Fibroblast of lung (primary cell): ENCODE measurements around the gene STPG2. TPM values are rescaled to one million over a fixed set of nuclear protein-coding genes. Genes with fewer than 3 reads are reported as not detected.

ENCODE experiments used
- DNase-seq, 2 donors: peaks; one replicate each; pipeline versions ENCODE4 v3.0.0 to v3.0.0-alpha.2; 2010; ENCODE audit warnings: low read depth in 2 of 2
- H2AFZ ChIP-seq: 2 replicates; pipeline ENCODE4 v1.5.1; 2012; ENCODE audit warnings: low read length, control low read depth, inconsistent platforms
- H3K27ac ChIP-seq: 2 replicates; pipeline ENCODE4 v1.5.1; 2011; ENCODE audit warnings: low read length, control low read depth; ENCODE audit not compliant: insufficient read depth
- H3K27me3 ChIP-seq: 2 replicates; pipeline ENCODE4 v1.5.1; 2011; ENCODE audit warnings: mild to moderate bottlenecking, low read length; ENCODE audit not compliant: control insufficient read depth, insufficient read depth
- H3K36me3 ChIP-seq: 2 replicates; pipeline ENCODE4 v1.5.1; 2011; ENCODE audit warnings: low read length; ENCODE audit not compliant: control insufficient read depth, insufficient read depth
- H3K4me1 ChIP-seq: 2 replicates; pipeline ENCODE4 v1.5.1; 2011; ENCODE audit warnings: low read length; ENCODE audit not compliant: control insufficient read depth, insufficient read depth; ENCODE audit errors: extremely low read depth
- H3K4me2 ChIP-seq: 2 replicates; pipeline ENCODE4 v1.5.1; 2011; ENCODE audit warnings: low read length, control low read depth; ENCODE audit not compliant: insufficient read depth; ENCODE audit errors: extremely low read depth
- H3K4me3 ChIP-seq, 4 experiments: fragments of 200-600 bp in 1 of 4; sonication (generic) in 1 of 4; replicated peaks in 1 of 4; 2 replicates each; pipeline ENCODE4 v1.5.1; 2011 to 2016; ENCODE audit warnings: low read length in 4 of 4, low read depth in 3 of 4, mild to moderate bottlenecking in 3 of 4, control low read depth in 2 of 4, inconsistent platforms in 1 of 4, mixed read lengths in 1 of 4; ENCODE audit not compliant: insufficient read depth in 1 of 4; ENCODE audit errors: control extremely low read depth in 1 of 4
- H3K79me2 ChIP-seq: 2 replicates; pipeline ENCODE4 v1.5.1; 2012; ENCODE audit warnings: mild to moderate bottlenecking, low read length, inconsistent platforms; ENCODE audit not compliant: control insufficient read depth, insufficient read depth
- H3K9ac ChIP-seq: 2 replicates; pipeline ENCODE4 v1.5.1; 2011; ENCODE audit warnings: mild to moderate bottlenecking, low read length, control low read depth; ENCODE audit not compliant: insufficient read depth
- H3K9me3 ChIP-seq: 2 replicates; pipeline ENCODE4 v1.5.1; 2012; ENCODE audit warnings: low read depth, low read length; ENCODE audit not compliant: control insufficient read depth, insufficient read depth
- H4K20me1 ChIP-seq: 2 replicates; pipeline ENCODE4 v1.5.1; 2011; ENCODE audit warnings: low read length; ENCODE audit not compliant: control insufficient read depth, insufficient read depth; ENCODE audit errors: extremely low read depth
- CTCF ChIP-seq, 2 donors: IDR thresholded peaks in 1 of 2; conservative IDR thresholded peaks in 1 of 2; 1 replicate in 1 of 2; 2 replicates in 1 of 2; pipeline ENCODE4 v1.5.1; 2011 to 2012; ENCODE audit warnings: low read length in 2 of 2, control low read depth in 1 of 2, inconsistent platforms in 1 of 2, low read depth in 1 of 2, mild to moderate bottlenecking in 1 of 2
- EZH2 ChIP-seq: IDR thresholded peaks from 2 replicates; pipeline ENCODE4 v1.5.1; 2012; ENCODE audit warnings: low read length, control low read depth, mild to moderate bottlenecking; ENCODE audit errors: missing control alignments
- polyA plus RNA-seq, 2 donors: library from polyadenylated mRNA; depleted of rRNA in 1 of 2; stranded (reverse) in 1 of 2; unstranded in 1 of 2; fragments of >200 nt; gene quantifications; 2 replicates each; pipeline ENCODE4 v1.2.1, GENCODE V29; 2011 to 2012; ENCODE audit warnings: missing spikeins in 1 of 2
- total RNA-seq: library from RNA; depleted of rRNA; stranded (reverse); fragments of >200 nt; gene quantifications from 2 replicates; pipeline ENCODE4 v1.2.1, GENCODE V29; 2014

STPG2 gene
- total and polyA plus RNA-seq, 2 donors (not counting 1 experiment from before 2014, with no cell fraction given) = 0.17 TPM; not detected in 1

GRCh38 chr4:97828646-97829045, 314.6 kb downstream of the STPG2 start:
- TF ChIP-seq EZH2 (no peak), CTCF (conservative IDR thresholded peaks at IDR 0.05 in 1 of 2, IDR thresholded peaks at IDR 0.05 in 1 of 2; ENCODE audit: low read depth in 1 of 2, low read length in 2 of 2) (no peak)
- no peaks in the 10 kb centered on the region for H3K36me3 ChIP-seq
- H3K9me3 ChIP-seq = no peaks in the 10 kb centered on the region
- no peaks in the 10 kb centered on the region for H3K4me1 ChIP-seq
- no peak overlapping the region for H3K4me2 ChIP-seq
- DNase-seq = no peak
- no peaks in the 10 kb centered on the region for H3K27me3 ChIP-seq
- no peak overlapping the region for H3K9ac ChIP-seq
- H2AFZ ChIP-seq = no peak overlapping the region
- no peak overlapping the region for H3K27ac ChIP-seq
- no peak overlapping the region for H3K4me3 ChIP-seq
- H3K79me2 ChIP-seq = no peaks in the 10 kb centered on the region
- H4K20me1 ChIP-seq = no peaks in the 10 kb centered on the region

GRCh38 chr4:97819294-97819693, 324.0 kb downstream of the STPG2 start:
- no peaks in the 10 kb centered on the region for H3K9me3 ChIP-seq
- no peak overlapping the region for H3K9ac ChIP-seq
- TF ChIP-seq CTCF (conservative IDR thresholded peaks at IDR 0.05 in 1 of 2, IDR thresholded peaks at IDR 0.05 in 1 of 2; ENCODE audit: low read depth in 1 of 2, low read length in 2 of 2) (no peak), EZH2 (no peak)
- H3K27ac ChIP-seq = no peak overlapping the region
- no peaks in the 10 kb centered on the region for H4K20me1 ChIP-seq
- no peaks in the 10 kb centered on the region for H3K27me3 ChIP-seq
- H3K36me3 ChIP-seq = no peaks in the 10 kb centered on the region
- no peak overlapping the region for H3K4me2 ChIP-seq
- no peak overlapping the region for H3K4me3 ChIP-seq
- no peaks in the 10 kb centered on the region for H3K4me1 ChIP-seq
- no peaks in the 10 kb centered on the region for H3K79me2 ChIP-seq
- no peak for DNase-seq
- no peak overlapping the region for H2AFZ ChIP-seq

GRCh38 chr4:97812768-97813167, 330.5 kb downstream of the STPG2 start:
- Histone ChIP-seq H3K79me2 (no peaks in the 10 kb centered on the region), H3K36me3 (no peaks in the 10 kb centered on the region), H3K4me2 (no peak overlapping the region), H3K9ac (no peak overlapping the region), H4K20me1 (no peaks in the 10 kb centered on the region), H3K4me1 (no peaks in the 10 kb centered on the region), H3K27me3 (no peaks in the 10 kb centered on the region), H3K4me3 (no peak overlapping the region), H3K27ac (no peak overlapping the region), H2AFZ (no peak overlapping the region), H3K9me3 (no peaks in the 10 kb centered on the region)
- no peak for DNase-seq
- TF ChIP-seq EZH2 = no peak
- no peak for TF ChIP-seq CTCF (conservative IDR thresholded peaks at IDR 0.05 in 1 of 2, IDR thresholded peaks at IDR 0.05 in 1 of 2; ENCODE audit: low read depth in 1 of 2, low read length in 2 of 2)
